HG03066 (cell line): ENCODE data around the gene BANP.

Source experiments
- ATAC-seq: cut with Tn5 transposase; IDR thresholded peaks from one replicate; pipeline ENCODE4 v1.9.1; 2021; ENCODE audit warnings: low read depth; ENCODE audit not compliant: unreplicated experiment

BANP gene

DNA sequence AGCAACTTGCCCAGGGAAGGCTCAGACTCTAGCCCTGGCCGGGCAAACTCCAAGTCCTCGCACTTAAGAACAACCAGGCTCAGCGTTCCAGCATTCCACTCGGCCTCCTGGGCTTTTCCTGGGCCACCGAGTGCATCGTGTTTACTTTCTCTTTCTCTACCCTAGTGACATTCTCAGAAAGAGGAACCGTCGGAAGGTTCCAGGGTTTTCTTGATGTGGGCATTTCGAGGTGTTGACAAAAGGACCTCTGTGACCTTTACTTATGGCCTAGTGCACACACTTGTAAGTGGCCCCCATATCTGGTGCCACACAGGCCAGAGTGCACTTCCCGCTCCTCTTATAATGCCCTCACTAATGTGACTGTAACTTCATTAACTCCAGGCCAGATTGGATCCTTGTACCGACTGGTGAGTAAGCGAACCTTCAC, 3.1 kb upstream of the BANP start:
- no peak for ATAC-seq

DNA sequence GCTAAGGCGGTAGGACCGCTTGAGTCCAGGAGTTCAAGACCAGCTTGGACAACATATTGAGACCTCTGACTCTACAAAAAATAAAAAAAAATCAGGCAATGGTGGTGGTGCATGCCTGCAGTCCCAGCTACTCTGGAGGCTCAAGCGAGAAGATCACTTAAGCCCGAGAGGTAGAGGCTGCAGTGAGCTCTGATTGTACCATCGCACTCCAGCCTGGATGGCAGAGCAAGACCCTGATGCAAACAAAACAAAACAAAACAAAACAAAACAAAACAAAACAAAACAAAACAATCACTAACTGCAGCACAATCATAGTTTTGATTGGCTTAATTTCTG, 2.5 kb upstream of the BANP start:
- no peak for ATAC-seq

DNA sequence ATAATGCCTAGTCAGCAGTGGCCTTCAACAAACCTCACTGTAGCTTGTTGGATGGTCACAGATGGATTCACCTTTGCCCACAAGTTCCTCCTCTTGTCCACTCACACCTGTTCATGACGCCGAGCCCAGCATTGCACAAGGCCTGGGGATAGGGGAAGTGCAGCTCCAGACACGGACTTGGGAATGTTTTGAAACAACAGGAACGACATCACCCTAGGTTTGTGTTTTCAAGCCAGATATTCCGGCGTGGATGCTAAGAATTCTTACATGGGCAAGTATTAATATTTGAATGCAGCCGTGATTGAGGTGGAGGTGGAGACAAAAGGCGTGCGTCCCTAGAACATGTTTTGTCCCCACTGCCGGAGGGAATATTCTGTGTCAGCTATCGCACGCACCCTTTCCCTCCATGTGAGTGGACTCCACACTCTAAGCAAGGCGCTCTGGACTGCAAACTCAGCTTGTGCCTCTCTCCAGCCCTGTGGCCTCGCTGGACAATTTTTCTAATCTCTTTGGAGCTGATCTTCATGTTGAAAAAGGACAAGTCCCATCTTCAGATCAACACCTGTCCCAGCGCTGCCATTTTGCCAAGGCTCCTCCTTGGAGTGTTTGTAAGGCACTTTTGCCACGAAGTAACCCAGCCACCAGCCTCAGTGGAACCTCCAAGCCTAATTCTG, 2.0 kb upstream of the BANP start:
- no peak for ATAC-seq

DNA sequence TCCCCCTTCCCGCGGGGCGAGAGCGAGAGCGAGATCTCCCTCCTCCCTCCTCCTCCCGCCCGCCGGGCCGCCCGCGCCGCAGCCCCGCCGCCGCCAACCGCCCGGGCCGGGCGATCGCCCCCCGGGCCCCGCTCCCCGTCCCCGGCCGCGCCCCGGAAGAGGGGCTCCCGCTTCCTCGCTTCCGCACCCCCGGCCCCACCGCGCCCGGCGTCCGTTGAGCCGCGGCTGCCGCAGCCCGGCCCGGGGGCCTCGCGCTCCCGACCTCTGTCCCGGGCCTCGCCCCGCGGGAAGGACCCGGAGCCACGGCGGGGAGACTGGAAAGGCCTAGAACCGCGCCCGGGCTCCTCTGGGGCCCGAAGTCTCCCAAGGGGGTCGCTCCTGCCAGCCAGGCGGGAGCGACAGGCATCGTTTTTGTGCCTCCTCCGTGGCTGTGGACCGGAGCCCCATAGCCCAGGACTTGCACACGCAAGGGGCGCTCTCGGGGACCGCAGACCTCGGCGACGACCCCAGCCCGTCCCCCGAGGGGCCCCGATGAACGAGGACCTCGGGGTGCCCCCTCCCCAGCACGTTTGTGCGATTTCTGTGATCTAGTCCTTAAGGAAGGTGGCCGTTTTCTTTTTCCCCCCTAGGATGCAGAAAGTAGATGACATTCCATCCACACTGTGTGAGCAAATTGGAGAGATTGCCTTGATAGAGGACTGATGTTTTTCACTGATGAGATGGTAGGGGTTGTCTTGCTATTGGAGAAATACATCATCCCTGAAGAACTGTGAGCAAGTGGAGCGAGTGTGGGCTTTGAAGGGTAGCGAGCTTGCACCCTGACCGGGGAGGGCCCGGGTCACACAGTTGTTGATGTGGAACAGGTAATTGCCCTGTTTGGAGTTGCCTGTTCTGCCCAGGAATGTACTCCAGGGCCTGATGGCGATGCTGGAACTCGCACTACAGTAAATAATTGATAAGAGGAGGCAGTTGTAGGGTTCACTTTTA, 611 bp downstream of the BANP start:
- ATAC-seq: peak; percentile 6

DNA sequence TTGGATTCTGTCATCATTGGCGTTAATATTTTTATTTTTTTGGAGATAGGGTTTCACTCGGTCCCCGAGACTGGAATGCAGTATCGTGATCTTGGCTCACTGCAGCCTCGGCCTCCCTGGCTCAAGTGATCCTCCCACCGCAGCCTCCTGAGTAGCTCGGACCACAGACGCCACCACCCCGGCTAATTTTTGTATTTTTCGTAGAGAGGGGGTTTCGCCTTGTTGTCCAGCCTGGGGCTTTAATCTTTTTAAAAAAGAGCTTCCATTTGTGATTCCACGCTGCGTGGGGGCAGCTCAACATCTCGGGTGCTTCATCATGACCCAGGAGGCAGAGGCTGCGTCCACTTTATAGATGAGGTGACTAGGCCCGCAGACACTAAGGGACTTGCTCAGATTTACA, 1.5 kb downstream of the BANP start:
- no peak for ATAC-seq

GRCh38 chr16:87953308-87954215, 2.3 kb downstream of the BANP start:
- ATAC-seq: no peak

DNA sequence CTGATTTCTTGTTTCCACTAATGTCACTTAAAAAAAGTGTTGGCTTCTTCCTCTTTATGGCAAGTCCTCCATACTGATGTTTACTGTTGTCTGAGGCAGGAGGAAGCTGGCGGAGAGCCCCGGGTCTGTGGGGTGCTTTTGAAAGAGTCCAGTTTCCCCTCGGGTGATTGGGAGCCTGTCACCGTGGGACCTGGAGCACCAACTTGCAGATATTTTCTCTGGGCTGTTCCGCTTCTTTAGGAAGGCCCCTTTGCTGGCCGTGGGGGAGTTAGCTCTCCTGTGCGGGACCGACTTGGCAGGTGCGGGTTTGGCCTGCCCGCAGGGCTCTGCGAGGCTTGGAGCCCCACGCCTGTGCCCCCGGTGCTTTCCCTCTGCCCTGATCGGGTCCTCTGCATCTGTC, 3.1 kb downstream of the BANP start:
- no peak for ATAC-seq

DNA sequence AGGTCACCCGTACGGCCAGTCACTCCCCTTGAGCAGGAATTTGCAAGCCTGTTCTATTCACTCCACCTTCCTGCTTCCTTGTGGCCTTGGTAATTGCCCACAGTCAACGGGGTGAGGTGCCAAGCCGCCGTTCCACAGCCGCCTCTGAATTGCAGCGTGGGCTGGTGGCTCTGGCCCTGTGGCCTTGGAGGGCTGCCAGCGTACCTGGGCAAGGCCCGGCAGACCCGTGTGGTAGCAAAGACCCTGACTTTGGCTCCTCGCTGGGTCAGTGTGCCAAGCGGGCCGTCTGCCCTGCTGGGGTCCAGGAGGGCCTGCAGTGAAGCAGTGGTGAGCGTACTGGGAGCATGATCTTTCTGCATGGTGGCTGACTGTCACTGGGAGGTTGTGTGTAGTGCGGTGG, 3.6 kb downstream of the BANP start:
- no peak for ATAC-seq

DNA sequence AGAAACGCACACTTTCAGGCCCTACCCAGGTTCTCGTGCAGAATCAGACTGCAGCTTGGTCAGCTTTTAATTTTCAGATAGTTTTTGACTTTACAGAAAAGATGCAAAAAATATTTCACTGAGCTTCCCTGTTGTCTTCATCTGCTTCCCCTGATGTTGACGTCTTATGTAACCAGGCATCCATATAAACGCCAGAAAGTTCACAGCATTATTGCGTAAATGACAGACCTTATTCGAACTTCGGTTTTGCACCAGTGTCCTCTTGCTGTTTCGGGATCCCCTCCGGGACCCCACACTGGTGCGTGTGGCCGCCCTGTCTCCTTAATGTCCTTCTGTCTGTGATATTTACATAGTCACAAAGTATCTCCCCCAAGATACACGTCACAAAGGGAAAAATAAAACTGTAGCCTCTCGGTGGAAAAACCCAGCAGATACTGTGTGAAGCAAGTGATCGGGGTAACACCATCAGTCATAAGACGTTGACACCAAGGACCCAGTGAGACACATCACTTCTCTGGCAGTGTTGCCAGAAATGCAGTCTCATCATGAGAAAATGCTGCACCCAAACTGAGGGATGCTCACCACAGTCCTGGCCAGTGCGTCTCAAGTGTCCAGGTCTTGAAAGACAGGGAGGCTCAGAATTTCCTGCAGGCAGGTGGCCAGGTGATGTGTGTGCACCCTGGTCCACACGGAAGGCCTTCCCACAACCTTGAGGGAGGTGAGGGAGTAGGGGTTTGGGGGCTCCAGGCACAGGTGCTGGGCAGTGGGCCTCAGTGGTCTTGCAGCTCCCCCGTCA, 4.3 kb downstream of the BANP start:
- ATAC-seq: no peak

DNA sequence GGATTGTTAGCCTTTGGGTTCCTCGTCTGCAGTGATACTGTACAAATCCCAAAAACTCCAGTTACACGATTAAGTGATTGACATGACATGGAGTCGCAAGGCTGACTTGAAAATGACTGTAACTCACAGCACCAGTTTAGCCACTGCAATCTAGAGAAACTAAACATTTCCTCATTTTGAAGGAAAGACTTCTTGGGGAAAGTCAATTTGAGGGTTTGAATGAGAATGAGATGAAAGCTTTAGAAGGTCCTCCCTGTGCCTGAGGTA, 4.8 kb downstream of the BANP start:
- ATAC-seq: no peak

DNA sequence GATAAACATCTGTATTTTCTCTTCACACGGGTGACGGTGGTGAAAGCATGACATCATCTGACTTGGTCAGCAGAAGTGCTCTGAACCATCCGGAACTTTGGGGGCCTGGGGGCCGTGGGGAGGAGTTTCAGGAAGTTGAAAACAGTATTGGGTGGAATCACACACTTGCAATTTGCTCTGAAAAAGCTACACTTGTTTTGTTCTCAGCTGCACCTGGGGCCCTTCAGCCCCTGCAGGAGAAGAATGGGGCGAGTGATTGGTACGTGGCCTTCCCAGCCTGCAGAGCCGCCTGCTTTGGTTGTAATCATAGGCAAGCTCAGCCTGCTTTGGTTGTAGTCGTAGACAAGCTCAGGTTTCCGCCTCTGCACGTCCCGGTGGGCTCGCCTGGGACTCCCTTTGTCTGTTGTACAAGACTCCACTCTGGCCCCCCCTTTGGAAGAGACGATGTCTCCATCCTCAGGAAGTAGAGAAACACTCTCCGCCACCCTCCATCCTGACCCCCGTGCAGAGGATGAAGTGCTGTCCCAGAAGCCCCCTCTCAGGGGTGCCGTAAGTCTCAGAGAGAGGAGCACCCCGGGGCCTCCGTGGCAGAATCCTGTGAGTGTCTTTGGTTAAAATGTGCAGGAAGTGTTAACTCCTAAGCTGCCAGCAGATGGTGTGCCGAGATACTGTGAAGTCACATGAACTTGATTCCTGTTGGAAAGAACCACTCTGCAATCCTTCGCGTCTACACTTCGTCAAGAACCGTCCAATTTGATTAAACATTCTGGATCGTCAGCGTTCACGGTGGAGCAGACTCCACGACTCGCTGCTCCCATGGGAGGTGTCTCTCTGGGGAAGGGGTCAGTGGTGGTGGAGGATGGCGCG, 5.4 kb downstream of the BANP start:
- no peak for ATAC-seq

- ATAC-seq: no peak
These were observed 6.3 kb downstream of the BANP start for GRCh38 chr16:87957296-87958094.

GRCh38 chr16:87958632-87959031, 7.4 kb downstream of the BANP start:
- ATAC-seq: no peak

DNA sequence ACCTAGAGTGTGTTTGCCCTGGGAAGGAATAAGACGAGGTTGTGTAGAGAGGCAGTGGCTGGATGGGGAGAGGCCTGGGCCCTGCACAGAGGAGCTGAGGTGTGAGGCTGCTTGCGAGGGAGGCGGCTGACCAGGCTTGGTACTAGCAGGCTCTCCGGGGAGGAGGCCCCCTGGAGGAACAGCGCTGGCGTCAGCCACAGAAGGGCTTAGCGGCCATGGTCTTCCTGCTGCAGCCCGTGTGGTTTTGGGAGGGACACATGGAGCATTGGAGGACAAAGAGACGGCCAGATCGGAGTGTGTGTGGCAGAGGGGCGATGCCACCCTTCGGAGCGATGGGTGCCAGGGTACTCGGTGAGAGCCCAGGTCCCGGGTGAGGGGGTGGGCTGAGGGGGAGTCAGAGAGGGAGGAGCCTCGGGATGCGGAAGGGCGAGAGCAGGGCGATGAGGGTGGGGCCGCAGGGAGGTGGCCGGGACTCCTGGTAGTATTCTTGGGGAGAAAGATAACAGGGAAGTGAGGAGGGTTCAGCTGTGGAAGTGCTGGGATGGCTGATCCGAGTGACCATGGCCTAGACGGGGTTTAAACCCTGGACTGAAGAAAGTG, 8.3 kb downstream of the BANP start:
- ATAC-seq: no peak

- no peak for ATAC-seq
These were observed 9.1 kb downstream of the BANP start for GRCh38 chr16:87960296-87960695.

DNA sequence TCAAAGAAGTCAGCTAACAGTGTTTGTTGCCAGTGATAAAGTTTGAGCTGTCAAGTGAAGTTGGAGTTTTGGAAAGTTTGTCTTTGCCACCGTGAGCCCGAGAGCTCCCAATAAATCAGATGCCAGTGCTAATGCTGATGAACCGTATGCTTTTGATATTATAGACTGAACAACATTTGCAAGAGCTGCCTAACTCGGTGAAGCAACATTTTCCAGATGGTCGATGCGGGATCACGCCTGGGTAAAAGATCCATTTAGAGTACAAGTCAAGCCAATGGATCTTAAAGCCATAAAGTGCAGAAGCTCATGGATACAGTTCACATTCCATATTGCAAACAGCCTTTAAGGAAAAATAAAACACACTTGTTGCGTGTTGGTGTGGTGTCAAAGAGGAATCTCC, 9.6 kb downstream of the BANP start:
- no peak for ATAC-seq

DNA sequence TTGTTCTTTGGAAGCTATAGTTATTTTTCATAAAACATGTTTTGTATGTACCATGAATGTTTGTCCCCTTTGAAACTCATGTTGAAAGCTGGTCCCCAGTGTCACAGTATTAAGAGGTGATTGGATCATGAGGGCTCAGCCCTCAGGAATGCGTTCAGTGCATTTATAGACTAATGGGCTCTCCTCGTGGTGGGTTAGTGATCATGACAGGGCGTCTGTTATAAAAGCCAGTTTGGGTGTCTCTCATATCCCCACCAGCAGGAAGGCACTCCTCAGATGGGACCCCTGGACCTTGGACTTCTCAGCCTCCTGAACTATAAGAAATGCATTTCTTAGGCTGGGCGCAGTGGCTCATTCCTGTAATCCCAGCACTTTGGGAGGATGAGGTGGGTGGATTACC, 10.4 kb downstream of the BANP start:
- no peak for ATAC-seq

DNA sequence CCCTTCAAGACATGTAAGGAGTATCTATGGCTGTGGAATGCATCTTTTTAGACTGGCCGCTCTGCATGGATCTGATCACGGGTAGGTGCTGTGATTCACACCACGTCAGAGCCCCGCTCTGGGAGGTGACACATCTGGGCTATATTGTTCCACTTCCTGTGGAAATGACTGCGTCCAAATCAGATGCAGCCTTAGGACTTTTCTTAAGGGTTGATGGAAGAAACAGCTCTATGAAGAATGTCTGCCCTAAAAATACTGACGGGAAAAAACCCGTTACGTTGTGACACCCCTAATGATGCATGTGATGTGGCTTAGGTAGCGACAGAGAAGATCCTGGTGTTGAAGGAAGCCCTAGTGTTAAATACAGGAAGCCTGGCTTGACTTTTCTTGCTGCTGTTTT, 12.2 kb downstream of the BANP start:
- no peak for ATAC-seq
